Keratinocyte (primary cell): ENCODE measurements around the gene HS6ST3.

ENCODE experiments used
- EZH2 ChIP-seq: IDR thresholded peaks from one replicate; pipeline ENCODE4 v1.6.1; 2012; ENCODE audit warnings: inconsistent platforms, mild to moderate bottlenecking, low read length, moderate library complexity
- TF ChIP-seq, protein P1 (sequence below), 3 experiments: IDR thresholded peaks in 1 of 3; conservative IDR thresholded peaks in 1 of 3; optimal IDR thresholded peaks in 1 of 3; 2 replicates in 2 of 3; 3 replicates in 1 of 3; pipeline versions ENCODE3 to v1.5.1; 2011; ENCODE audit warnings: low read length in 3 of 3, mild to moderate bottlenecking in 3 of 3, moderate library complexity in 2 of 3, control low read depth in 1 of 3, inconsistent platforms in 1 of 3; ENCODE audit not compliant: insufficient read depth in 2 of 3; ENCODE audit errors: extremely low read depth in 1 of 3

GRCh38 chr13:96726651-96727050 lies 636.7 kb downstream of the HS6ST3 start:
- TF ChIP-seq, protein P1, sequence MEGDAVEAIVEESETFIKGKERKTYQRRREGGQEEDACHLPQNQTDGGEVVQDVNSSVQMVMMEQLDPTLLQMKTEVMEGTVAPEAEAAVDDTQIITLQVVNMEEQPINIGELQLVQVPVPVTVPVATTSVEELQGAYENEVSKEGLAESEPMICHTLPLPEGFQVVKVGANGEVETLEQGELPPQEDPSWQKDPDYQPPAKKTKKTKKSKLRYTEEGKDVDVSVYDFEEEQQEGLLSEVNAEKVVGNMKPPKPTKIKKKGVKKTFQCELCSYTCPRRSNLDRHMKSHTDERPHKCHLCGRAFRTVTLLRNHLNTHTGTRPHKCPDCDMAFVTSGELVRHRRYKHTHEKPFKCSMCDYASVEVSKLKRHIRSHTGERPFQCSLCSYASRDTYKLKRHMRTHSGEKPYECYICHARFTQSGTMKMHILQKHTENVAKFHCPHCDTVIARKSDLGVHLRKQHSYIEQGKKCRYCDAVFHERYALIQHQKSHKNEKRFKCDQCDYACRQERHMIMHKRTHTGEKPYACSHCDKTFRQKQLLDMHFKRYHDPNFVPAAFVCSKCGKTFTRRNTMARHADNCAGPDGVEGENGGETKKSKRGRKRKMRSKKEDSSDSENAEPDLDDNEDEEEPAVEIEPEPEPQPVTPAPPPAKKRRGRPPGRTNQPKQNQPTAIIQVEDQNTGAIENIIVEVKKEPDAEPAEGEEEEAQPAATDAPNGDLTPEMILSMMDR (optimal IDR thresholded peaks at IDR 0.05 in 1 of 3, IDR thresholded peaks at IDR 0.05 in 1 of 3, conservative IDR thresholded peaks at IDR 0.05 in 1 of 3; ENCODE audit: extremely low read depth in 1 of 3, insufficient read depth in 2 of 3, low read length in 3 of 3) = no peak
- TF ChIP-seq EZH2 = no peak
